Adrenal gland (tissue), 5 donors: ENCODE data around the gene HYCC1.

Experiments
- POLR2A ChIP-seq, 2 donors: fragments of 450-650 bp; IDR thresholded peaks; one replicate each; pipeline ENCODE4 v1.6.1; 2017; ENCODE audit warnings: antibody characterized with exemption in 2 of 2, mild to moderate bottlenecking in 2 of 2, moderate library complexity in 1 of 2
- TF ChIP-seq, protein P1 (sequence below), 6 experiments: fragments of 450-650 bp in 4 of 6; fragments of 200-600 bp in 2 of 6; sonication (generic) in 1 of 6; IDR thresholded peaks; 1 replicate in 5 of 6; 2 replicates in 1 of 6; pipeline versions ENCODE4 v1.5.1 to v1.8.0; 2016 to 2021; ENCODE audit warnings: antibody characterized with exemption in 6 of 6, mild to moderate bottlenecking in 2 of 6, moderate library complexity in 1 of 6
- donor health status: DM: no; HTN: no; CAD: no.

GRCh38 chr7:23061327-23061726 is 47.4 kb upstream of the HYCC1 start:
- TF ChIP-seq POLR2A (IDR thresholded peaks at IDR 0.05): no peak
- TF ChIP-seq, protein P1, sequence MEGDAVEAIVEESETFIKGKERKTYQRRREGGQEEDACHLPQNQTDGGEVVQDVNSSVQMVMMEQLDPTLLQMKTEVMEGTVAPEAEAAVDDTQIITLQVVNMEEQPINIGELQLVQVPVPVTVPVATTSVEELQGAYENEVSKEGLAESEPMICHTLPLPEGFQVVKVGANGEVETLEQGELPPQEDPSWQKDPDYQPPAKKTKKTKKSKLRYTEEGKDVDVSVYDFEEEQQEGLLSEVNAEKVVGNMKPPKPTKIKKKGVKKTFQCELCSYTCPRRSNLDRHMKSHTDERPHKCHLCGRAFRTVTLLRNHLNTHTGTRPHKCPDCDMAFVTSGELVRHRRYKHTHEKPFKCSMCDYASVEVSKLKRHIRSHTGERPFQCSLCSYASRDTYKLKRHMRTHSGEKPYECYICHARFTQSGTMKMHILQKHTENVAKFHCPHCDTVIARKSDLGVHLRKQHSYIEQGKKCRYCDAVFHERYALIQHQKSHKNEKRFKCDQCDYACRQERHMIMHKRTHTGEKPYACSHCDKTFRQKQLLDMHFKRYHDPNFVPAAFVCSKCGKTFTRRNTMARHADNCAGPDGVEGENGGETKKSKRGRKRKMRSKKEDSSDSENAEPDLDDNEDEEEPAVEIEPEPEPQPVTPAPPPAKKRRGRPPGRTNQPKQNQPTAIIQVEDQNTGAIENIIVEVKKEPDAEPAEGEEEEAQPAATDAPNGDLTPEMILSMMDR (IDR thresholded peaks at IDR 0.05): no peak
